HG03108 (cell line): ENCODE measurements around the gene PRKCI.
"Not testable (repeated sequence)": the region's sequence is repeated elsewhere in the genome, so short reads cannot be mapped to it uniquely, and the experiment has no call there.

ENCODE experiments used
- ATAC-seq: cut with Tn5 transposase; IDR thresholded peaks from one replicate; pipeline ENCODE4 v1.9.1; 2021; ENCODE audit warnings: moderate library complexity; ENCODE audit not compliant: unreplicated experiment

Gene PRKCI

GRCh38 chr3:170338690-170339340, 116.6 kb downstream of the PRKCI start:
- ATAC-seq, result no peak

- not testable (repeated sequence) for ATAC-seq
Observed at GRCh38 chr3:170342273-170342672, 120.0 kb downstream of the PRKCI start.

GRCh38 chr3:170343859-170344258, 121.6 kb downstream of the PRKCI start:
- ATAC-seq, result not testable (repeated sequence)

- no peak for ATAC-seq
Observed at GRCh38 chr3:170344971-170345370, 122.7 kb downstream of the PRKCI start.

GRCh38 chr3:170346481-170347392, 124.5 kb downstream of the PRKCI start:
- no peak for ATAC-seq

GRCh38 chr3:170350515-170351413, 128.5 kb downstream of the PRKCI start:
- peak; percentile 67 for ATAC-seq

GRCh38 chr3:170352936-170353335, 130.7 kb downstream of the PRKCI start:
- peak; percentile 12 for ATAC-seq

GRCh38 chr3:170353485-170353884, 131.3 kb downstream of the PRKCI start:
- no peak for ATAC-seq

- no peak for ATAC-seq
Observed at GRCh38 chr3:170354760-170355159, 132.5 kb downstream of the PRKCI start.
